Mammary epithelial cell (primary cell): ENCODE data around the gene CXCR6.

Source experiments
- CTCF ChIP-seq, 2 donors: IDR thresholded peaks in 1 of 2; conservative IDR thresholded peaks in 1 of 2; 2 replicates each; pipeline ENCODE4 v1.5.1; 2011 to 2012; ENCODE audit warnings: inconsistent platforms in 2 of 2, low read length in 2 of 2, mild to moderate bottlenecking in 2 of 2, control low read depth in 1 of 2, low read depth in 1 of 2; ENCODE audit not compliant: insufficient read depth in 1 of 2; ENCODE audit errors: extremely low read depth in 1 of 2
- EZH2 ChIP-seq: IDR thresholded peaks from 2 replicates; pipeline ENCODE4 v1.6.1; 2012; ENCODE audit warnings: low read length, inconsistent platforms, borderline replicate concordance

DNA sequence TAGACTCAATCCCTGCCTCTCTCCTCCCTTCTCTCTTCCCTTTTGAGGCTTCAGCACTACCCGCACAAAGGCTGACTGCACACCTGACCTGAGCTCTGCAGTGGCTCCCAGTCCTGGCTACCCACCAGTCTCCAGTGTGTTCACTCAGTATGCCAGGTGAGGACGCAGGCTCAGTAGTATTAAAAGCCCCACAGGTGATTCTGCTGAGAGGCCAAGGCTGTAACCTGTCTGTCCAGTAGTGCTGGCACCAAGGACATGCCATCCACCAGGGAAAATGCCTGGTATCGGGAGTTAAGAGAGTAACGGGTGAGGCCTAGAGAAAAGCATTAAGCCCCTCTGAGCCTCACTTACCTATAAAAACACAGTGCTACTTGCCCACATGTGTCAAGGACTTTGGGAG, 31.4 kb downstream of the CXCR6 start:
- TF ChIP-seq CTCF (conservative IDR thresholded peaks at IDR 0.05 in 1 of 2, IDR thresholded peaks at IDR 0.05 in 1 of 2; ENCODE audit: extremely low read depth in 1 of 2, insufficient read depth in 1 of 2, low read depth in 1 of 2, low read length in 2 of 2), result no peak
- TF ChIP-seq EZH2, result no peak
